Spleen (tissue), 11 donors: ENCODE measurements around the gene SYT17. TPM values are rescaled to one million over a fixed set of nuclear protein-coding genes. Genes with fewer than 3 reads are reported as not detected.

Source experiments
- DNase-seq: peaks from one replicate; pipeline ENCODE4 v3.0.0-alpha.2; 2020
- H3K27ac ChIP-seq, 8 donors: fragments of 200-600 bp; sonication (generic) in 7 of 8; 1 replicate in 4 of 8; 2 replicates in 4 of 8; pipeline versions ENCODE4 v1.5.0 to v1.8.0; 2016 to 2021; ENCODE audit warnings: inconsistent platforms in 4 of 8, mild to moderate bottlenecking in 4 of 8, moderate library complexity in 1 of 8
- H3K27me3 ChIP-seq, 7 donors: fragments of 200-600 bp; sonication (generic) in 6 of 7; replicated peaks in 1 of 7; 1 replicate in 4 of 7; 2 replicates in 3 of 7; pipeline versions ENCODE4 v1.5.0 to v1.8.0; 2016 to 2021; ENCODE audit warnings: inconsistent platforms in 3 of 7, mild to moderate bottlenecking in 1 of 7
- H3K36me3 ChIP-seq, 6 donors: fragments of 200-600 bp; sonication (generic) in 5 of 6; 1 replicate in 4 of 6; 2 replicates in 2 of 6; pipeline versions ENCODE4 v1.5.0 to v1.8.0; 2016 to 2021; ENCODE audit warnings: inconsistent platforms in 2 of 6
- H3K4me1 ChIP-seq, 6 donors: fragments of 200-600 bp; sonication (generic) in 5 of 6; 1 replicate in 3 of 6; 2 replicates in 3 of 6; pipeline versions ENCODE4 v1.5.0 to v1.8.0; 2016 to 2021; ENCODE audit warnings: inconsistent platforms in 3 of 6
- H3K4me3 ChIP-seq, 8 donors: fragments of 200-600 bp; sonication (generic) in 7 of 8; 1 replicate in 4 of 8; 2 replicates in 4 of 8; pipeline versions ENCODE4 v1.5.0 to v1.8.0; 2016 to 2021; ENCODE audit warnings: inconsistent platforms in 4 of 8, mild to moderate bottlenecking in 4 of 8, moderate library complexity in 2 of 8
- H3K9me3 ChIP-seq, 8 donors: fragments of 200-600 bp; sonication (generic) in 7 of 8; 1 replicate in 4 of 8; 2 replicates in 4 of 8; pipeline versions ENCODE4 v1.5.0 to v1.8.0; 2016 to 2021; ENCODE audit warnings: inconsistent platforms in 4 of 8
- POLR2A ChIP-seq, 3 donors: fragments of 450-650 bp; IDR thresholded peaks; one replicate each; pipeline ENCODE4 v1.5.1; 2017; ENCODE audit warnings: antibody characterized with exemption in 3 of 3, mild to moderate bottlenecking in 1 of 3
- POLR2AphosphoS5 ChIP-seq, 3 donors: sonication (generic); formaldehyde crosslinking; IDR thresholded peaks; one replicate each; pipeline ENCODE4 v1.5.1; 2017; ENCODE audit warnings: antibody characterized with exemption in 3 of 3
- whole genome bisulfite sequencing, 5 donors: extraction: QIAGEN DNeasy Blood & Tissue Kit in 3 of 5; methylation state at CpG; one replicate each; pipeline versions ENCODE4 v1.1.5 to v1.1.7; 2013 to 2018; 5-methylcytosine and 5-hydroxymethylcytosine counted together
- intact Hi-C: fragments of 100-400 bp; cut with DNase I; formaldehyde crosslinking; loops from one replicate; pipeline ENCODE4 v1.15.0; 2023; ENCODE audit warnings: low total_unique reads
- polyA plus RNA-seq, 3 donors: library from polyadenylated mRNA; stranded (reverse); fragments of 200-250 nt; gene quantifications; one replicate each; pipeline ENCODE4 v1.2.1, GENCODE V29; 2013
- total RNA-seq, 7 donors: library from RNA; depleted of rRNA in 3 of 7; stranded (reverse); fragments of >200 nt in 3 of 7; fragmentation: NEBNext Ultra II Directional in 4 of 7; extraction: Animal tissue kit (Norgen Biotek cat#: 25700) in 4 of 7; gene quantifications; one replicate each; pipeline versions ENCODE4 v1.1.0 to v1.2.1, GENCODE V29; 2016 to 2021
- TF ChIP-seq, protein P1 (sequence below), 11 experiments: fragments of 200-600 bp in 7 of 11; fragments of 450-650 bp in 4 of 11; sonication (generic) in 4 of 11; IDR thresholded peaks in 8 of 11; conservative IDR thresholded peaks in 3 of 11; 1 replicate in 7 of 11; 2 replicates in 4 of 11; pipeline versions ENCODE4 v1.4.0 to v1.8.0; 2016 to 2021; ENCODE audit warnings: antibody characterized with exemption in 11 of 11, inconsistent platforms in 4 of 11, mild to moderate bottlenecking in 1 of 11
- donor health status: healthy with polysubstance abuse.
- donor health status: DM: no; HTN: no; CAD: no; lungs with moderate emphysema.
- donor health status: DM: no; HTN: no; CAD: no.
- donor health status: Bipolar disorder and iron deficiency.
- donor health status: healthy.
- donor health status: DM: no; HTN: no; CAD: no.
- donor health status: DM: yes; HTN: yes; CAD: no.

The SYT17 gene
- total and polyA plus RNA-seq, 10 donors = 1.2 to 3.7 (median 2.0) TPM

DNA sequence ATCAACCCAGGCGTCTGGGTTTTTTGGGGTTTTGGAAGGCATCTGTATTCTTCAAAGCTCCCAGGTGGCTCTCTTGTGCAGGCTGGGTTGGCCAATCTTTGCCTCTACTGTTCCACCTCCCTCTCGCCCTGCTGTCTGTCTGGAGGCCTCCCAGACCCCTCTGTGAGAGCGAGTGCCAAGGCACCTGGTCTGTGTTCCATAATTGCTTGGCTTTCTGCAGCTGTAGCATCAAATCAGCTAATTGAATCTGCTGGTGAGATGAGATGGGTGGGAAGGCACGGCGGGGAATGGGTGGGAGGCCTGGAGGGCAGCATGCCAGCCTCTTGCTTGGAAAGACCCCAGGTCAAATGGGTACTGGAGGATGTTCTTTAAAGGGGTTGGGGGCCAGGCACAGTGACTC lies 64.9 kb downstream of the SYT17 start:
- Histone ChIP-seq H3K36me3 (no peaks in the 10 kb centered on the region), H3K4me3 (no peak overlapping the region), H3K27ac (no peak overlapping the region), H3K9me3 (peaks cover 4 to 40% (median 31%) of the 10 kb centered on the region in 8 donors), H3K4me1 (no peaks in the 10 kb centered on the region), H3K27me3 (no peaks in the 10 kb centered on the region)
- 75 to 89% (median 85%) methylated on average over 5 of the region's 5 CpGs for WGBS, 5 donors
- DNase-seq = no peak
- intact Hi-C loops = no loop called here
- TF ChIP-seq, protein P1, sequence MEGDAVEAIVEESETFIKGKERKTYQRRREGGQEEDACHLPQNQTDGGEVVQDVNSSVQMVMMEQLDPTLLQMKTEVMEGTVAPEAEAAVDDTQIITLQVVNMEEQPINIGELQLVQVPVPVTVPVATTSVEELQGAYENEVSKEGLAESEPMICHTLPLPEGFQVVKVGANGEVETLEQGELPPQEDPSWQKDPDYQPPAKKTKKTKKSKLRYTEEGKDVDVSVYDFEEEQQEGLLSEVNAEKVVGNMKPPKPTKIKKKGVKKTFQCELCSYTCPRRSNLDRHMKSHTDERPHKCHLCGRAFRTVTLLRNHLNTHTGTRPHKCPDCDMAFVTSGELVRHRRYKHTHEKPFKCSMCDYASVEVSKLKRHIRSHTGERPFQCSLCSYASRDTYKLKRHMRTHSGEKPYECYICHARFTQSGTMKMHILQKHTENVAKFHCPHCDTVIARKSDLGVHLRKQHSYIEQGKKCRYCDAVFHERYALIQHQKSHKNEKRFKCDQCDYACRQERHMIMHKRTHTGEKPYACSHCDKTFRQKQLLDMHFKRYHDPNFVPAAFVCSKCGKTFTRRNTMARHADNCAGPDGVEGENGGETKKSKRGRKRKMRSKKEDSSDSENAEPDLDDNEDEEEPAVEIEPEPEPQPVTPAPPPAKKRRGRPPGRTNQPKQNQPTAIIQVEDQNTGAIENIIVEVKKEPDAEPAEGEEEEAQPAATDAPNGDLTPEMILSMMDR (IDR thresholded peaks at IDR 0.05 in 8 of 11, conservative IDR thresholded peaks at IDR 0.05 in 3 of 11) = no peak
- TF ChIP-seq POLR2A (IDR thresholded peaks at IDR 0.05) = no peak
- no peak for TF ChIP-seq POLR2AphosphoS5 (IDR thresholded peaks at IDR 0.05)

DNA sequence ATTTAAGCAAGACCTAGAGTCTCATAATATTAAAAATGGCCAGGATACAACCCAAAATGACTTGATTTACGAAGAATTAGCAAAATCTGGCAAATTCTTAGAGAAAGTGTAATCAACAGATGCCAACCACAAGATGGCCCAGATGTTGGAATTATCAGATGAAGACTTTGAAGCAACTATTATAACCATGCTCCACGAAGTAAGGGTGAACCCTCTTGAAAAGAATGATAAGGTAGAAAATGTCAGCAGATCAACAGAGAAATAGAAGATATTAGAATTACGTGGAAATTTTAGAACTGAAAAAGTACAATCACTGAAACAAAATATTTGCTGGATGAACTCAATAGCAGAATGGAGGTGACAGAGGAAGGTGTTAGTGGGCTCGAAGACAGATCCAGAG lies 67.4 kb downstream of the SYT17 start:
- H3K4me3 ChIP-seq = no peak overlapping the region
- WGBS, 5 donors = 82 to 87% (median 82%) methylated on average over 4 of the region's 4 CpGs
- H3K27me3 ChIP-seq = no peaks in the 10 kb centered on the region
- DNase-seq = no peak
- peaks cover 0 to 5% (median 0%) of the 10 kb centered on the region in 6 donors for H3K36me3 ChIP-seq
- H3K4me1 ChIP-seq = no peaks in the 10 kb centered on the region
- no peak overlapping the region for H3K27ac ChIP-seq
- peaks cover 4 to 65% (median 44%) of the 10 kb centered on the region in 8 donors for H3K9me3 ChIP-seq
- TF ChIP-seq POLR2A (IDR thresholded peaks at IDR 0.05) (no peak), POLR2AphosphoS5 (IDR thresholded peaks at IDR 0.05) (no peak)
- intact Hi-C loops = no loop called here

DNA sequence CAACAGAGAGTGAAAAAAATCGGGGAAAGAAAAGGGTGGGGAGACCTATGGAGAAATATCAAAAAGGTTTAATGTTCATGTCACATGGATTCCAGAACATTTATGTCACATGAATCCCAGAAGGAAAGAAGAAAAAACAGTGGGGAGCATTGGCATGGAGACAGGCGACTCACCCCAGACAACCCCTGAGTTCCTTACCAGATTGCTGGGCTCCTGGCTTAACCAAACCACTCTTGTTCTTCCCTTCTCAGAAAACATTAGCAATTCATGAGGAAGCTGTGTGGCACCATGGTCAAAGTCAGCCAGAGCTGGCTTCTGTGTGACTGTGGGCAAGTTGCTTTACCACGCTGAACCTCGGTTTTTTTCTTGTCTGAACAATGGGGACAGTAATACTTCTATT lies 67.8 kb downstream of the SYT17 start:
- H3K36me3 ChIP-seq = peaks cover 0 to 5% (median 0%) of the 10 kb centered on the region in 6 donors
- DNase-seq = no peak
- no peaks in the 10 kb centered on the region for H3K27me3 ChIP-seq
- WGBS, 5 donors = 90 to 97% (median 92%) methylated on average over 4 of the region's 4 CpGs
- H3K27ac ChIP-seq = no peak overlapping the region
- intact Hi-C loops = no loop called here
- no peak for TF ChIP-seq POLR2AphosphoS5 (IDR thresholded peaks at IDR 0.05)
- TF ChIP-seq POLR2A (IDR thresholded peaks at IDR 0.05) = no peak
- TF ChIP-seq, protein P1 (IDR thresholded peaks at IDR 0.05 in 8 of 11, conservative IDR thresholded peaks at IDR 0.05 in 3 of 11) = no peak
- no peaks in the 10 kb centered on the region for H3K4me1 ChIP-seq
- no peak overlapping the region for H3K4me3 ChIP-seq
- H3K9me3 ChIP-seq = peaks cover 4 to 67% (median 46%) of the 10 kb centered on the region in 8 donors

DNA sequence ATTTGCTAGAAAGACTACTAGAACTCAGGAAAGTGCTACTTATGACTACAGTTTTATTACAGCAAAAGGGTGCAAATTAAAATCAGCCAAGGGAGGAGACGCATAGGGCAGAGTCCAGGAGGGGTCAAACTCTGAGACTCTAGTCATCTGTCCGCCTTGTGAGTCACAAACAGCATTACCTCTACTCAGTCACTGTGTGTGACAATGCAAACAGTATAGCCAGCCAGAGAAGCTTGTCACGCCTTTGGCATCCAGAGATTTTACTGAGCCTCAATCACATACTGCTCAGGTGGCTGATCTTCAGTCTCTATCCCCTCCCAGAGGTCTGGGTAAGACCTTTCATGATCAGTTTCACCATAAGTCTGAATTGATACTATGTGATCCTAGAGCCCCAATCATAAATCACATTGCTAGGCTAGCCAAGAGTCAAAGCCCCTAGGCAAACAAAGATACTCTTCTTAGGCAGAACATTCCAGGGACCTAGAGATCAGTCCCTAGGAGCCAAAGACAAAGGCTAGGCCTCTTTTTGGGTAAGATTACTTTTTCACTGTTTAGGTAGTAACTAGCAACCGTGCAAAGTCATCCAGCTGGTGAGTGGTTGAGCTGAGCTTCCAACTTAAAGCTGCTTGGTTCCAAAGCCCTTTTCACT lies 68.6 kb downstream of the SYT17 start:
- Histone ChIP-seq H3K4me1 (no peaks in the 10 kb centered on the region), H3K27me3 (no peaks in the 10 kb centered on the region), H3K27ac (no peak overlapping the region), H3K36me3 (peaks cover 0 to 5% (median 0%) of the 10 kb centered on the region in 6 donors), H3K4me3 (no peak overlapping the region), H3K9me3 (peaks cover 4 to 72% (median 46%) of the 10 kb centered on the region in 8 donors)
- TF ChIP-seq, protein P1 (IDR thresholded peaks at IDR 0.05 in 8 of 11, conservative IDR thresholded peaks at IDR 0.05 in 3 of 11) = no peak
- TF ChIP-seq POLR2AphosphoS5 (IDR thresholded peaks at IDR 0.05) = no peak
- TF ChIP-seq POLR2A (IDR thresholded peaks at IDR 0.05) = no peak
- intact Hi-C loops = no loop called here
- 80 to 90% (median 83%) methylated on average over 4 of the region's 4 CpGs for WGBS, 5 donors
- no peak for DNase-seq
